Measurements from ENCODE around the gene MCCD1. TPM values are rescaled to one million over a fixed set of nuclear protein-coding genes. Genes with fewer than 3 reads are reported as not detected.

MCCD1 gene, protein sequence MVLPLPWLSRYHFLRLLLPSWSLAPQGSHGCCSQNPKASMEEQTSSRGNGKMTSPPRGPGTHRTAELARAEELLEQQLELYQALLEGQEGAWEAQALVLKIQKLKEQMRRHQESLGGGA
- polyA plus RNA-seq (2013) = not detected in 2 replicates

DNA sequence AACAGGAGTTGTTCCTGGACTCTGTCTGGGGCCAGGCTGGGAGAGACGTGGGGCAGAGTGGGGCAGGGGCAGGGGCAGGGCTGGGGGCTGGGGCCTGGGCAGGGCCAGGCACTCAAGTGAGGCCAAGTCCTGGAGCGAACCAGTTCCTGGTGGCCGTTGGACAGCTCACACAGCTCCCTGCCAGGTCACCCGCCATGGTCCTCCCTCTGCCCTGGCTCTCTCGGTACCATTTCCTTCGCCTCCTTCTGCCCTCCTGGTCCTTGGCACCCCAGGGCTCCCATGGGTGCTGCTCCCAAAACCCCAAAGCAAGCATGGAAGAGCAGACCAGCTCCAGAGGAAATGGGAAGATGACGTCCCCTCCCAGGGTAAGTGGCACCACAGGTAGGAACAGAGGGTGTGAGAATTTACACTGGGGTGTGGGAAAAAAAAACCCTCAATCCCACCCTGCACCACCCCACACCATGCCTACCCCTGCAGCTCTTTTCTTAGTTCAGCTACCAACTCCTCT, at the start of gene MCCD1:
Gene MCCD1 (plus strand): TSS at position 142 of the 508 bp plus-strand sequence. CDS start 53 bp downstream, at position 195.
- Histone ChIP-seq H3K4ac (ENCODE audit: low read depth, low read length) (no peak within 1 kb of the TSS), H4K91ac (ENCODE audit: low read depth, low read length) (no peak within 1 kb of the TSS), H4K12ac (ENCODE audit: low read depth, low read length) (no peak within 1 kb of the TSS), H3K23ac (ENCODE audit: low read length) (no peak within 1 kb of the TSS), H2AFZ (ENCODE audit: insufficient read depth, low read length, poor library complexity) (no peak within 1 kb of the TSS), H3K36me3 (ENCODE audit: control insufficient read depth in 1 of 2, insufficient read depth in 2 of 2, low read length in 2 of 2) (peaks cover 26 to 41% of the 10 kb centered on the region in 2 experiments), H3K9me3 (ENCODE audit: insufficient read depth, low read depth, low read length) (no peaks in the 10 kb centered on the region), H3K4me2 (ENCODE audit: low read length) (no peak within 1 kb of the TSS), H3K27ac (ENCODE audit: low read depth, low read length) (no peak within 1 kb of the TSS), H3K79me1 (ENCODE audit: low read length) (no peaks in the 10 kb centered on the region), H3K4me3 (ENCODE audit: low read depth, low read length) (no peak within 1 kb of the TSS), H3K79me2 (ENCODE audit: control insufficient read depth, insufficient read depth, low read length, poor library complexity) (no peaks in the 10 kb centered on the region), H2BK120ac (ENCODE audit: insufficient read depth, low read length, poor library complexity) (no peak within 1 kb of the TSS), H3K14ac (ENCODE audit: low read length) (no peak within 1 kb of the TSS), H4K8ac (ENCODE audit: low read depth, low read length) (no peak within 1 kb of the TSS), H3K9ac (ENCODE audit: low read length) (no peak within 1 kb of the TSS), H2BK5ac (ENCODE audit: low read depth, low read length, poor library complexity) (no peak within 1 kb of the TSS), H3K18ac (ENCODE audit: low read length) (no peak within 1 kb of the TSS), H3K27me3 (ENCODE audit: insufficient read depth, low read length) (no peaks in the 10 kb centered on the region), H2AK5ac (ENCODE audit: low read length) (no peak within 1 kb of the TSS), H3K4me1 (ENCODE audit: control insufficient read depth in 1 of 2, insufficient read depth in 2 of 2, low read length in 2 of 2) (no peaks in the 10 kb centered on the region), H2BK12ac (ENCODE audit: low read length) (no peak within 1 kb of the TSS)
- DNase-seq = no peak
- no CpG with 5 or more reads among the region's 7 CpGs for WGBS (ENCODE audit: extremely low coverage, insufficient coverage, insufficient read length)

DNA sequence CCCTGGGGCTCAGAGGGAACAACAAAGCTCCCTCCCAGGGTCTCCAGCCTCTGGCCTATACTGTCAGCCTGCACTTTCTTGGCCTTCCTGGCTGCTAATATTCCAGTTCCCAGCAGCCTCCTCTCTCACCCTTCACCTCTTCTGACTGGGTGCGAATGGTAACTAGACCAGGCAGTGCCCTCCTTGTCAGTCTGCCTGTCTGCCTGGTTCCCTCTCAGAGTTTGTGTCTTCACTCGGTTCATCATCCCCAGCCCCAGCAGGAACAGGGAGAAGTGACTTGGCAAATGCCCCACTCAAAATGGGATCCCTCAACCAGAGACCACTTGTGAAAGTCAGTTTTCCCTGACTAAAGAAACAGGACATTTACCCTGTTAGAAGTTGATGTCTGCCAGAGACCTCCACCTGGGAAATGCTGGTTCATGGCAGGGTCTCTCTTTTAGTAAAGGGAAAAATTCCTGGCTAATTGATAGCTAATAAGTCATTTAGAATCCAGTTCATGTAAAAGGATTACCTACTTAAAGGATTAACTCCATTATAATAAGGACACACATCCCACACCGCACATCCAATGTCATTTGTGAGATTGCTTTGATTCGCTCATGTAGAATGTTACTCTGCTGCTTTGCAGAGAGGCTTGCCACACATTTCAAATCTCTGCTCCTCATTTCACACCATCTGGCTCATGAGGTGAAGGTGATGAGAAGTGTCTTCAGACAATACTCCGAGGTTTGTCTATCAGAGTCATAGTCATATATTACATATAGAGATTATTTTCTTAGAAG, 49.4 kb upstream of the MCCD1 start:
- Histone ChIP-seq H3K36me3 (ENCODE audit: control insufficient read depth in 1 of 2, insufficient read depth in 2 of 2, low read length in 2 of 2) (no peaks in the 10 kb centered on the region), H2BK12ac (ENCODE audit: low read length) (no peak overlapping the region), H3K4me1 (ENCODE audit: control insufficient read depth in 1 of 2, insufficient read depth in 2 of 2, low read length in 2 of 2) (no peaks in the 10 kb centered on the region), H2BK5ac (ENCODE audit: low read depth, low read length, poor library complexity) (no peak overlapping the region), H3K27me3 (ENCODE audit: insufficient read depth, low read length) (peaks cover 3% of the 10 kb centered on the region), H3K18ac (ENCODE audit: low read length) (no peak overlapping the region), H4K91ac (ENCODE audit: low read depth, low read length) (no peak overlapping the region), H3K4me3 (ENCODE audit: low read depth, low read length) (no peak overlapping the region), H2AK5ac (ENCODE audit: low read length) (no peak overlapping the region), H2BK120ac (ENCODE audit: insufficient read depth, low read length, poor library complexity) (no peak overlapping the region), H4K12ac (ENCODE audit: low read depth, low read length) (no peak overlapping the region), H3K4ac (ENCODE audit: low read depth, low read length) (no peak overlapping the region), H3K9ac (ENCODE audit: low read length) (no peak overlapping the region), H3K79me2 (ENCODE audit: control insufficient read depth, insufficient read depth, low read length, poor library complexity) (no peaks in the 10 kb centered on the region), H3K27ac (ENCODE audit: low read depth, low read length) (no peak overlapping the region), H4K8ac (ENCODE audit: low read depth, low read length) (no peak overlapping the region), H3K14ac (ENCODE audit: low read length) (no peak overlapping the region), H2AFZ (ENCODE audit: insufficient read depth, low read length, poor library complexity) (no peak overlapping the region), H3K23ac (ENCODE audit: low read length) (no peak overlapping the region), H3K4me2 (ENCODE audit: low read length) (no peak overlapping the region), H3K79me1 (ENCODE audit: low read length) (no peaks in the 10 kb centered on the region), H3K9me3 (ENCODE audit: insufficient read depth, low read depth, low read length) (peaks cover 4% of the 10 kb centered on the region)
- no CpG with 5 or more reads among the region's 5 CpGs for WGBS (ENCODE audit: extremely low coverage, insufficient coverage, insufficient read length)
- no peak for DNase-seq

DNA sequence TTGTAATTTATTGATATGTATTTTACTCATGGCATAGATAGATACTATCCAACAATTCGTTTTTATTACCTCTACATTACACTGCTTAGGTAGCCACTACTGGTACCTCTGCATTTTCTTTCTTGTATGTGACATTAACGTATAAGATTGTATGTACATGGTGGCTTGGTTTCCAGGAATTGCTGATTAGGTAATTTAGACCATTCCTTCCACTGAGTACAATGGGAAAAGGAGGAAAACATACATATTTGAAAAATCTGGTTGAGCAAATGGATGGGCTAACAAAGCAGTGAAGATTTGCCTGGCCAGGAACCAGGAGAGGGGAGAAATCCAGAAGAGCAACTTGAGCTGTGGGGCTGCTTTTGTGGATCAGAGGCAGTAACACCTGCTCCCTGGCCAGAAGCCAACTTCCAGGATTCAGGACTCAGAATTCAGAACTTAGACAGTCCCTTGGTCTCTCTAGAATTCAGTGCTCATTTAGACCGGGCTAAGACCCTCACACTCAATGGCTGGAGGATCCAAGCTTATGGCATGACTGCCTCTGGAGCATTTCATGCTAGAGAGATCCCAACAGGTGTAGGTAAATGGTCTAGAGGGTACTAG, 48.7 kb upstream of the MCCD1 start:
- Histone ChIP-seq H3K4me1 (ENCODE audit: control insufficient read depth in 1 of 2, insufficient read depth in 2 of 2, low read length in 2 of 2) (no peaks in the 10 kb centered on the region), H2AK5ac (ENCODE audit: low read length) (no peak overlapping the region)

DNA sequence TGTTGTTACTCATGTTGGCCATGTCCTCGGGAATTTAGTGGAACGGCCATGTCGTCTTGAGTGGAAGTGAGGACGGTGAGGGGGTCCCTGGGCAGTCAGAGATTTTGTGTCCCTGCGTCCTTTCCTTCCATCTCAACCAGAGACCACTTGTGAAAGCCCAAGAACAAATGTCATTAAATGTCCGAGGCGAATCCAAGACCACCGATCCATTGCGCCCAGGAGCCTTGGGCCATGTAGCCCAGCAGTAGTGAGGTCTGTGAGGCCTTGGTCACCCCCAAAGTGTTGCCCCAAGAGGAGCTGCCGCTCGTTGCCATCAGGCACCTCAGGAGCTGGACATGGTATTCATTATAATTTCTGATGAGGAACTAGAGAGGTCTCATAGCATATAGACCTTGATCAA, 48.2 kb upstream of the MCCD1 start:
- Histone ChIP-seq H3K4me1 (ENCODE audit: control insufficient read depth in 1 of 2, insufficient read depth in 2 of 2, low read length in 2 of 2) (no peaks in the 10 kb centered on the region), H2BK12ac (ENCODE audit: low read length) (no peak overlapping the region), H2BK5ac (ENCODE audit: low read depth, low read length, poor library complexity) (no peak overlapping the region), H3K4me2 (ENCODE audit: low read length) (no peak overlapping the region), H4K12ac (ENCODE audit: low read depth, low read length) (no peak overlapping the region), H3K79me1 (ENCODE audit: low read length) (no peaks in the 10 kb centered on the region), H3K4me3 (ENCODE audit: low read depth, low read length) (no peak overlapping the region), H3K9me3 (ENCODE audit: insufficient read depth, low read depth, low read length) (peaks cover 2% of the 10 kb centered on the region), H3K79me2 (ENCODE audit: control insufficient read depth, insufficient read depth, low read length, poor library complexity) (no peaks in the 10 kb centered on the region), H2AFZ (ENCODE audit: insufficient read depth, low read length, poor library complexity) (no peak overlapping the region), H3K9ac (ENCODE audit: low read length) (no peak overlapping the region), H3K18ac (ENCODE audit: low read length) (no peak overlapping the region), H3K23ac (ENCODE audit: low read length) (no peak overlapping the region), H2AK5ac (ENCODE audit: low read length) (no peak overlapping the region), H3K14ac (ENCODE audit: low read length) (no peak overlapping the region), H3K4ac (ENCODE audit: low read depth, low read length) (no peak overlapping the region), H4K8ac (ENCODE audit: low read depth, low read length) (no peak overlapping the region), H4K91ac (ENCODE audit: low read depth, low read length) (no peak overlapping the region), H3K27ac (ENCODE audit: low read depth, low read length) (no peak overlapping the region), H2BK120ac (ENCODE audit: insufficient read depth, low read length, poor library complexity) (no peak overlapping the region), H3K36me3 (ENCODE audit: control insufficient read depth in 1 of 2, insufficient read depth in 2 of 2, low read length in 2 of 2) (no peaks in the 10 kb centered on the region), H3K27me3 (ENCODE audit: insufficient read depth, low read length) (peaks cover 3% of the 10 kb centered on the region)
- DNase-seq = no peak
- WGBS (ENCODE audit: extremely low coverage, insufficient coverage, insufficient read length) = no CpG with 5 or more reads among the region's 11 CpGs

More for the DNA sequence above, 48.7 kb upstream of the MCCD1 start:
- no peak overlapping the region for H3K23ac ChIP-seq (ENCODE audit: low read length)
- H3K79me1 ChIP-seq (ENCODE audit: low read length) = no peaks in the 10 kb centered on the region
- H3K27me3 ChIP-seq (ENCODE audit: insufficient read depth, low read length) = peaks cover 3% of the 10 kb centered on the region
- no peak overlapping the region for H4K91ac ChIP-seq (ENCODE audit: low read depth, low read length)
- no peak overlapping the region for H3K4ac ChIP-seq (ENCODE audit: low read depth, low read length)
- H3K4me2 ChIP-seq (ENCODE audit: low read length) = no peak overlapping the region
- H3K9ac ChIP-seq (ENCODE audit: low read length) = no peak overlapping the region
- H3K18ac ChIP-seq (ENCODE audit: low read length) = no peak overlapping the region
- no peaks in the 10 kb centered on the region for H3K79me2 ChIP-seq (ENCODE audit: control insufficient read depth, insufficient read depth, low read length, poor library complexity)
- no peak overlapping the region for H2BK5ac ChIP-seq (ENCODE audit: low read depth, low read length, poor library complexity)
- peaks cover 3% of the 10 kb centered on the region for H3K9me3 ChIP-seq (ENCODE audit: insufficient read depth, low read depth, low read length)
- H3K36me3 ChIP-seq (ENCODE audit: control insufficient read depth in 1 of 2, insufficient read depth in 2 of 2, low read length in 2 of 2) = no peaks in the 10 kb centered on the region
- no peak overlapping the region for H2BK120ac ChIP-seq (ENCODE audit: insufficient read depth, low read length, poor library complexity)
- H3K27ac ChIP-seq (ENCODE audit: low read depth, low read length) = no peak overlapping the region
- H3K4me3 ChIP-seq (ENCODE audit: low read depth, low read length) = no peak overlapping the region
- H3K14ac ChIP-seq (ENCODE audit: low read length) = no peak overlapping the region
- DNase-seq = no peak
- WGBS (ENCODE audit: extremely low coverage, insufficient coverage, insufficient read length) = no CpG with 5 or more reads among the region's 3 CpGs
- H4K12ac ChIP-seq (ENCODE audit: low read depth, low read length) = no peak overlapping the region
- H4K8ac ChIP-seq (ENCODE audit: low read depth, low read length) = no peak overlapping the region
- H2AFZ ChIP-seq (ENCODE audit: insufficient read depth, low read length, poor library complexity) = no peak overlapping the region
- H2BK12ac ChIP-seq (ENCODE audit: low read length) = no peak overlapping the region

All from trophoblast cell (in vitro differentiated cells and primary cell).